NCI-H526 treated with DMSO at 0.1 percent for 48 hours (cell line): Measurements from ENCODE around the gene GRAP.

Source experiments
- DNase-seq: peaks from one replicate; lab custom pipeline; 2025; lab: John Stamatoyannopoulos, UW

Gene GRAP

GRCh38 chr17:18984273-18985114 lies 62.3 kb downstream of the GRAP start:
- DNase-seq, result no peak

- DNase-seq, result no peak
Observed at GRCh38 chr17:18981642-18982424, 64.9 kb downstream of the GRAP start.

GRCh38 chr17:18981335-18981641 lies 65.5 kb downstream of the GRAP start:
- no peak for DNase-seq

- DNase-seq, result no peak
Observed at GRCh38 chr17:18980682-18981334, 65.9 kb downstream of the GRAP start.

GRCh38 chr17:18978655-18979054 lies 68.1 kb downstream of the GRAP start:
- no peak for DNase-seq

- no peak for DNase-seq
Observed at GRCh38 chr17:18978050-18978449, 68.7 kb downstream of the GRAP start.

- DNase-seq, result no peak
Observed at GRCh38 chr17:18977646-18978045, 69.1 kb downstream of the GRAP start.

- no peak for DNase-seq
Observed at GRCh38 chr17:18977021-18977420, 69.7 kb downstream of the GRAP start.

- no peak for DNase-seq
Observed at GRCh38 chr17:18976201-18976600, 70.6 kb downstream of the GRAP start.

GRCh38 chr17:18975597-18975996 lies 71.2 kb downstream of the GRAP start:
- no peak for DNase-seq

GRCh38 chr17:18974407-18975149 lies 72.2 kb downstream of the GRAP start:
- no peak for DNase-seq

GRCh38 chr17:18971801-18972200 lies 75.0 kb downstream of the GRAP start:
- no peak for DNase-seq
